ENCODE measurements around the gene ANO10.
"Not testable (repeated sequence)": the region's sequence is repeated elsewhere in the genome, so short reads cannot be mapped to it uniquely, and the experiment has no call there.

The ANO10 gene

GRCh38 chr3:43497422-43497821, 124.4 kb downstream of the ANO10 start:
- in situ Hi-C loops (cut with MboI; ENCODE audit: low sequenced_read_pairs, unreplicated experiment): no loop called here
- DNase-seq (ENCODE audit: low spot score): no peak
- no peak for TF ChIP-seq CTCF (IDR thresholded peaks at IDR 0.05; ENCODE audit: borderline replicate concordance, control extremely low read depth, extremely low read depth, insufficient read depth, missing control alignments)

DNA sequence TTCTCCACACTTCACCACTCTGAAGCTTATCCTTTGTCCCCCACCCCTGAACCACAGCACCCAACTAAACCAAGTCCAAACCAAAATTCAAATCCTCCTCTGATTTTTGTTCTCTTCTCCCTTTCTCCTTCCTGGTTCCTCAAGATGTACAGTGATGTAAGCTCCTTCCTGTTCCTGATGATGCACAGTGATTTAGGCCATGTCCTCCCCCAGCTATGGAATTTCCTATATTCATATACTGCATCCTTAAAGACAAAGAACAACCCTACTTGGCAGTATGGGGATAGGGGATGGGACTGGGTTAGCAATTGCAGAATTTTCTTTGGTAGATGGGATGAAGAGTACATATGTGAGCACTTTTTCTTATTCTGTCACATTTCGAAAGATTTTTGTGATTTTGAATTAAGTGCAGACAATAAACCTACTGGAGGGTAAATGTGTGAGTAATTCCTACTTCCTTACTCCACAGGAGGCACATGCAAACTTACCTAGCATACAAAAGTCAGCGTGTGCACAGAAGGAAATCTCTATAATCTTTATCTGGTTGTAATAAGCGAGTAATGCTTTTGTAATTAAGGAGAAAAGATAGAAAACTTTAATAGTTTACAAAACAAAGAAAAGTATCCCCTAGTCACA, 125.0 kb downstream of the ANO10 start:
- TF ChIP-seq CTCF (IDR thresholded peaks at IDR 0.05; ENCODE audit: borderline replicate concordance, control extremely low read depth, extremely low read depth, insufficient read depth, missing control alignments): no peak
- DNase-seq (ENCODE audit: low spot score): no peak
- in situ Hi-C loops (cut with MboI; ENCODE audit: low sequenced_read_pairs, unreplicated experiment): no loop called here

GRCh38 chr3:43492932-43493331, 128.9 kb downstream of the ANO10 start:
- DNase-seq (ENCODE audit: low spot score); in situ Hi-C loops (cut with MboI; ENCODE audit: low sequenced_read_pairs, unreplicated experiment): not testable (repeated sequence)

DNA sequence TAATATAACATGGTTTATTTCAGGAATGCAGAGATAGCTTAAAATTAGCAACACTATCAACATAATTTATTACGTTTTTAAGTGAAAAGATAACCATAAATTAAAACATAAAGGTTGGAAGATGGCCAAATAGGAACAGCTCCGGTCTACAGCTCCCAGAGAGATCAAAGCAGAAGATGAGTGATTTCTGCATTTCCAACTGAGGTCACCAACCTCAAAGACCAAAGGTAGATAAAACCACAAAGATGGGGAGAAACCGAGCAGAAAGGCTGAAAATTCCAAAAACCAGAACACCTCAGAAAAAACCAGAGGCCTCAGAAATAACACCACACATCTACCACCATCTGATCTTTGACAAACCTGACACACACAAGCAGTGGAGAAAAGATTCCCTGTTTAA, 130.0 kb downstream of the ANO10 start:
- in situ Hi-C loops (cut with MboI; ENCODE audit: low sequenced_read_pairs, unreplicated experiment); DNase-seq (ENCODE audit: low spot score): not testable (repeated sequence)

GRCh38 chr3:43490640-43491185, 131.1 kb downstream of the ANO10 start:
- no peak for TF ChIP-seq CTCF (IDR thresholded peaks at IDR 0.05; ENCODE audit: borderline replicate concordance, control extremely low read depth, extremely low read depth, insufficient read depth, missing control alignments)
- in situ Hi-C loops (cut with MboI; ENCODE audit: low sequenced_read_pairs, unreplicated experiment): no loop called here
- no peak for DNase-seq (ENCODE audit: low spot score)

- in situ Hi-C loops (cut with MboI; ENCODE audit: low sequenced_read_pairs, unreplicated experiment): no loop called here
- no peak for TF ChIP-seq CTCF (IDR thresholded peaks at IDR 0.05; ENCODE audit: borderline replicate concordance, control extremely low read depth, extremely low read depth, insufficient read depth, missing control alignments)
- DNase-seq (ENCODE audit: low spot score): no peak
These were observed 131.9 kb downstream of the ANO10 start for GRCh38 chr3:43489930-43490329.

GRCh38 chr3:43485931-43486330, 135.9 kb downstream of the ANO10 start:
- in situ Hi-C loops (cut with MboI; ENCODE audit: low sequenced_read_pairs, unreplicated experiment): no loop called here
- DNase-seq (ENCODE audit: low spot score): no peak
- no peak for TF ChIP-seq CTCF (IDR thresholded peaks at IDR 0.05; ENCODE audit: borderline replicate concordance, control extremely low read depth, extremely low read depth, insufficient read depth, missing control alignments)
